HG03103 (cell line): ENCODE results near the gene PSMC4.

ENCODE experiments used
- ATAC-seq: cut with Tn5 transposase; IDR thresholded peaks from one replicate; pipeline ENCODE4 v1.9.1; 2021; ENCODE audit warnings: low read depth; ENCODE audit not compliant: unreplicated experiment

PSMC4 gene

DNA sequence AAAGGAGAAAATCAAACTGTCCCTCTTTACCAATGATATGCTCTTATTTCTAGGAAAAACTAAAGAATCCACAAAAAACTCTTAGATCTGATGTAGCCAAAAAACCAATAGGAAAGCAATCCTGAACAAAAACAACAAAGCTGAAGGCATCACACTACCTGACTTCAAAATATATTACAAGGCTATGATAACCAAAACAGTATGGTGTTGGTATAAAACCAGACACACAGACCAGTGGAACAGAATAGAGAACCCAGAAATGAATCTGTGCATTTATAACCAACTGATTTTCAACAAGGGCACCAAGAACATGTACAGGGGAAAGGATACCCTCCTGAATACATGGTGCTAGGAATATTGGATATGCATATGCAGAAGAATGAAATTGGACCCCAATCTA, 16.2 kb downstream of the PSMC4 start:
- ATAC-seq, result no peak

DNA sequence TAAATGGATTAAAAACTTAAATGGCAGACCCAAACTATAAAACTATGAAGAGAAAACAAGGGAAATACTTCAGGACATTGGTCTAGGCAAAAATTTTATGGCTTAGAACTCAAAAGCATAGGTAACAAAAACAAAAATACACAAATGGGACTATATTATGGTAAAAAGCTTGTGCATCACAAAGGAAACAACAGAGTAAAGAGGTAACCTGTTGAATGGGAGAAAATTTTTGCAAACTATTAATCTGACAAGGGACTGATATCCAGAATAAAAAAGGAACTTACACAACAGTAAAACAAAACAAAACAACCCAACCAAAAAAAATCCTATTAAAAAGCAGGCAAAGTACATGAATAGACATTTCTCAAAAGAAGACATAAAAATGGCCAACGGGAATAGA, 16.6 kb downstream of the PSMC4 start:
- ATAC-seq, result no peak

DNA sequence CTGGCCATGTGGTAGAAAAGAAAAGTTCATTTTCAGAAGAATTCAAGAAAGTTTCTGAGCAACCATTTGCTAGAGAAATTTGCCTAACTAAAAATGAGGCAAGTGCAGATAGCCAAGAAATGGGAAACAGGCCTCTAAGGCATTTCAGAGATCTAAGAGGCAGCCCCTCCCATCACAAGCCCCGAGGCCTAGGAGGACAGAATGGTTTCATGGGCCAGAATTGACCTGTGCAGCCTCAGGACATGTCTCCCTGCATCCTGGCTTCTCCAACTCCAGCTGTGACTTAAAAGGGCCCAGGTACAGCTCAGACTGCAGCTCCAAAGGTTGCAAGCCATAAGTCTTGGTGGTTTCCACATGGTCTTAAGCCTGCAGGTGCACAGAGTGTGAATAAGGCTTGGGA, 22.6 kb downstream of the PSMC4 start:
- no peak for ATAC-seq

DNA sequence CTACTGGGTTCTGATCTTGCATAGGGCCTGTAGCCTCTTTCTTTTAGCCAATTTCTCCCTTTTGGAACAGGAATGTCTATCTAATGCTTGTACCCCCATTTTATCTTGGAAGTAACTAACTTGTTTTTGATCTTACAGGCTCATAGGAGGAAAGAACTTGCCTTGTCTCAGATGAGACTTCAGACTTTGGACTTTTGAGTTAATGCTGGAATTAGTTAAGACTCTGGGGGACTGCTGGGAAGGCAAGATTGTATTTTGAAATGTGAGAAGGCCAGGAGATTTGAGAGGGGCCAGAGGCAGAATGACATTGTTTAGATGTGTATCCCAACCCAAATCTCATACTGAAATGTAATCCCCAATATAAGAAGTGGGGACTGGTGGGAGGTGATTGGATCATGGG, 23.4 kb downstream of the PSMC4 start:
- no peak for ATAC-seq

DNA sequence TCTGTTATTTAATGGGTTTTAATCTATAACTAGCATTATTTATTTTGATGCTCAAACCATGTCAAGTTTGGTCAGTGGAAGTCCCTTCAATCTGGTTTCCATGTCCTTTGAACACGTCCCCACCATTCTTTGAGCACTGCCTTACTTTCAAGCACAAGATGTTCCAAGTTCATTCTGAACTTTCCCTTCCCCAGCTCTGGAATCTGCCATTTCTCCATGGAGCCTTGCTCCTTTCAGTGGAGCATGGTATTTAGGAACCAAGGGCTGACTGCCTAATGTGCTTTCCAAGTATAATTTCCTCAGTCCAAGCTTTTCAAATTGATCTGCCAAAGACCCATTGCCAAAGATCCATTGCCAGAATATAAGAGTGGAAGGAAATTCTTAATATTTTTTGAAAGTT, 24.8 kb downstream of the PSMC4 start:
- no peak for ATAC-seq

- peak; percentile 24 for ATAC-seq
These were observed 25.3 kb downstream of the PSMC4 start for GRCh38 chr19:39996218-39996810.

- peak; percentile 76 for ATAC-seq
These were observed 26.1 kb downstream of the PSMC4 start, which contains the start of gene ZNF546 for GRCh38 chr19:39996811-39997637. Gene ZNF546 (plus strand): TSS chr19:39997060. CDS start chr19:39998327, 1,267 bp downstream.

DNA sequence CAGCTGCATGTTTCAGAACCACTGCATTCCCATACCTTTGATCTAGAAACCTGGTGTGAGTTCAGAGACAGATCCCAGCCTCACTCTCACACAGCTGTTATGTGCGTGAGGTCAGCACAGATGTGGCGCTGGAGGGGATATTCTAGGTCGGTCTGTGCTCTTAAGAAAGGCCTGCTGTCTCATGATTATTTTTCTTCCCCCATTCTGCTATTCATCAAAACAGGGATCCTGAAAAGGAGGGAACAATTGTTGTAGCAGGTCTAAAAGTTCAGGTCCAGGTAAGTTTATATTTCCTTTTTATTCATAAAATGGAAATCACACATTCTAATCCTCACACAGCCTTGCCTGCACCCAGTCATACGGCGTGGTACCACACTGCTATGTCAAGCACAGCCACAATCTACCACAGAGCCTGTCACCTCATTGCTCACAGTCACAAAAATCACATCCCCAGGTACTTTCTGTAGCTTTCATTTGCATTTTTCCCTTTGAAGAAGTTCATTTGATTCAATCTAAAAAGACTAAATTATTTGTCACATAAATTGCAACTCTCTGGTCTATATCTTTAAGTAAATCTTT, 26.8 kb downstream of the PSMC4 start:
- no peak for ATAC-seq

DNA sequence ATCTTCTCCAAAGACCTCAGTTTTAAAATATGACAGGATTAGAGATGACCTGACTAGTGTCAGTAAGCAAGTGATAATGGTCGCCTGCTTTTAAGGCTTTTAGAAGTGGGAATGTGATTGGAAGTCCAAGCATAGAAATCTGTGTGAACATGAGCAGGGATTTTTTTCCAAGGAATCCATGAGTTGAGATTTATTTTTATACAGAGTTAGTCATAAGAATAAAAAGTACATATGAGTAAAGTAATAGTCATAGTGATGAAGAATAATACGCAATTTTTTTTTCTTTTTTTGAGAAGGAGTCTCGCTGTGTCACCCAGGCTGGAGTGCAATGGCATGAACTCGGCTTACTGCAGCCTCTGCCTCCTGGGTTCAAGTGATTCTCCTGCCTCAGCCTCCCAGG, 27.5 kb downstream of the PSMC4 start:
- ATAC-seq, result no peak

DNA sequence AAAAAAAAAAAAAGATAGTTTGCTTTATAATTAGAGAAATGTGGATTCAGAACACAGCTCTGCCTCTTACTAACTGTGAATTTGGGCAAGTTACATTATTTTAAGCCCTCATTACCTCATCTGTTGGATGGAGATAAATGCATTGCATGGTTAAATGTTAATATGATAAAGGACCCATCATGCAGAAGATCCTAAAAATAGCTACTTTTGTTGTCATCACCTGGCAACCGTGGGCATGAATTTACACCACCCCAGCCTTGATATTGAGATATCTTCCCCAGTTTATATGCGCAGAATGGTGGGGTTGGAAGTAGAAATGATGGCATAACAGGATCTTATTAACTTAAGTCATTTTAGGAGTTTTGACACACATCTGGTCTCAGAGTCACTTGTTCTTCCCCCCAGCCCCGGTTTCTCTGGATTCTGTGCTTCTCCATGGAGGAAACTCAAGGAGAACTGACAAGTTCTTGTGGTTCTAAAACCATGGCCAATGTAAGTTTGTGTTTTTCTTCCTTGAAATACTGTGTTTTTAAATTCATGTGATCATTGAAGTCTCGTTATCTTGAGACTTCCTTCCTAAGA, 34.8 kb downstream of the PSMC4 start:
- no peak for ATAC-seq

DNA sequence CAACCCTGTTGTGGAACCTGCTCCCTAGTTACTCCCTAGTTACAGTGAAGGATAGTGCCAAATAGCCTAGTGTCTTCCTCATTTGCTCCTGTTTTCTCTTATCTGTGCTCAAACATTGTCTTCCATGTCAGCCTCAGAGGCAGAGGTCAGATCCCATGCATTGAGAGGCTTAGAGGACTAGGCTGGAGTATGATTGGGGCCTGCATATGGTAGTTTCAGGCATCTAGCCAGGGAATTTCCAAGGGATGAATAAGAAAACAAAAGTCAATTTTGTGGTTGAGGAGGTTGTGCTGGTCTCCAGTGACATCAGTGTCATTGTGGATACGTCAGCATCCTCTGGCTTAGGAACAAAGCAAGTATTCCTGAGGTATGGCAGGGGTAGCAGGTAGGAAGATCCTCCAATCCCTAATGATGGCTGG, 35.3 kb downstream of the PSMC4 start:
- ATAC-seq, result no peak

DNA sequence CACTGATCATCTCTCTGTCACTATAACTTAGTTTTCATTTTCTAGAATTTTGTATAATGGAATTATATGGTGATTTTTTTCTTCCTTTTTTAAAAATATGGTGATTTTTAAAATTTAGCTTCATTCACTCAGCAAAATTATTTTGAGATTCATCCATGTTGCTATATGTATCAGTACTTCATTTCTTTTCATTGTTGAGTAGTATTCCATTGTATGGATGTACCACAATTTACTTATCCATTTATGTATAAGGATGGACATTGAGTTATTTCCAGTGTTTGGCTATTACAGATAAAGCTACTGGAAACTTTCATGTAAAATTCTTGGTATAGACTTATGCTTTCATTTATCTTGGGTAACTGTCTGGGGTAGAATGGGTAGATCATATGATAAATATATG, 38.7 kb downstream of the PSMC4 start:
- ATAC-seq, result no peak

- ATAC-seq, result no peak
These were observed 43.0 kb downstream of the PSMC4 start for GRCh38 chr19:40013991-40014390.

- ATAC-seq, result no peak
These were observed 53.0 kb downstream of the PSMC4 start for GRCh38 chr19:40023969-40024368.

GRCh38 chr19:40025938-40026596, 55.1 kb downstream of the PSMC4 start:
- no peak for ATAC-seq

DNA sequence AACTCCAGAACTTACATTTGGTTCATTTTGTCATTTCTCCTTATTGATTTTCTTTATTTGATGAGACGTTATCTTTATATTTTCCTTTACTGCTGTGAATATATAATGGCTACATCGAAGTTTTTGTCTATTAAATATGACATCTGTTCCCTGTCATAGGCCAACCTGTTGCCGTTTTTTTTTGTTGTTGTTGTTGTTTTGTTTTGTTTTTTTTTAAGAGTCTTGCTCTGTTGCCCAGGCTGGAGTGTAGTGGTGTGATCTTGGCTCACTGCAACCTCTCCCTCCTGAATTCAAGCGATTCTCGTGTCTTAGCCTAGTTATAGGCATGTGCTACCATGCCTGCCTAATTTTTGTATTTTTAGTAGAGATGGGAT, 55.6 kb downstream of the PSMC4 start:
- ATAC-seq, result no peak
